Stimulated activated CD4-positive, alpha-beta T cell treated with anti-CD3 and anti-CD28 coated beads, Interleukin-1b, Interleukin-23, amount 100 ng/mL, for 48 hours (primary cell): ENCODE results near the gene TRIM38.
"Not testable (repeated sequence)": the region's sequence is repeated elsewhere in the genome, so short reads cannot be mapped to it uniquely, and the experiment has no call there.

Experiments used
- DNase-seq: peaks from one replicate; pipeline ENCODE4 v3.0.0-alpha.2; 2020

Gene TRIM38

DNA sequence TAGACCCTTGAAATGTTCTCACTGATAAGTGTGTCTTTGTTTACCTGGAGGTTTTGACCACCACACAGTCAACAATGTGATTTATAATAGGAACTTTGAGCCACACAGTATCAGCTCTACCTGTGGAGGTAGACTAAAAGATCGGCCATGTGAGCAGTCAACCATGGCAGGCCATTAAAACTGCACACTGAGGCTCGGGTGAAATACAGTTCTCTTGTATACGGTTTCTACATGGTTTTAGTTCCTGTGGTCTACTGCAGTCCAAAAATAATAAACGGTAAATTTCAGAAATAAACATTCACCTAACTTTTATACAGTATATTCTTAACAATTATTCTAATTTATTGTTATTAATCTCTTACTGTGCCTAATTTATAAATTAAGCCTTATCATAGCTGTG lies 47.2 kb downstream of the TRIM38 start:
- no peak for DNase-seq

DNA sequence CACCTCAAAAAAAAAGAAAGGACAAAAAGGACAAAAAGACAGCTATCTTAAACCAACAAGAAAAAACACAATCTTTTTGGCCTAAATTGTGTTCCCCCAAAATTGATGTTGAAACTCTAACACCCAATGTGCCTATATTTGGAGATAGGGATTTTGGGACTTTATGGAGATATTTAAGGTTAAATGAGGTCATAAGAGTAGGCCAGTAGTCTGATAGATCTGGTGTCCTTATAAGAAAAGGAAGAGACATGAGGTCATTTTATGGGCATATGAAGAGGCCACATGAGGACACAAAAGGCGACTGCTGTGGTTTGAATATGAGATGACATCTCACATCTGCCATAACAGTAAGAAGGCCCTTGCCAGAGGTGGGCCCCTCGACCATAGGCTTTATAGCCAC lies 49.5 kb downstream of the TRIM38 start:
- no peak for DNase-seq

DNA sequence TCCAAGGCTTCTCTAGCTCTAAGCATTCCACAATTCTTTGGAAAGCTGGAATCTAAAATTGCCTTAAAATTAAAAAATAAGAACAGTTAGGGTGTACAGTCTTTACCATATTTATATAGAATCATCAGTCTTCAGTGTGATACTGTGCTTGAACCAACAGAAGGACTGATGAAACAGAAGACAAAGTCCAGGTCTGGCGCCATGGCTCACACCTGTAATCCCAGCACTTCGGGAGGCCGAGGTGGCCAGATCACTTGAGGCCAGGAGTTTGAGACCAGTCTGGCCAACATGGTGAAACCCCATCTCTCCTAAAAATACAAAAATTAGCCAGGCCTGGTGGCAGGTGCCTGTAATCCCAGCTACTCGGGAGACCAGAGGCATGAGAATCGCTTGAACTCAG lies 51.8 kb downstream of the TRIM38 start:
- DNase-seq: not testable (repeated sequence)

DNA sequence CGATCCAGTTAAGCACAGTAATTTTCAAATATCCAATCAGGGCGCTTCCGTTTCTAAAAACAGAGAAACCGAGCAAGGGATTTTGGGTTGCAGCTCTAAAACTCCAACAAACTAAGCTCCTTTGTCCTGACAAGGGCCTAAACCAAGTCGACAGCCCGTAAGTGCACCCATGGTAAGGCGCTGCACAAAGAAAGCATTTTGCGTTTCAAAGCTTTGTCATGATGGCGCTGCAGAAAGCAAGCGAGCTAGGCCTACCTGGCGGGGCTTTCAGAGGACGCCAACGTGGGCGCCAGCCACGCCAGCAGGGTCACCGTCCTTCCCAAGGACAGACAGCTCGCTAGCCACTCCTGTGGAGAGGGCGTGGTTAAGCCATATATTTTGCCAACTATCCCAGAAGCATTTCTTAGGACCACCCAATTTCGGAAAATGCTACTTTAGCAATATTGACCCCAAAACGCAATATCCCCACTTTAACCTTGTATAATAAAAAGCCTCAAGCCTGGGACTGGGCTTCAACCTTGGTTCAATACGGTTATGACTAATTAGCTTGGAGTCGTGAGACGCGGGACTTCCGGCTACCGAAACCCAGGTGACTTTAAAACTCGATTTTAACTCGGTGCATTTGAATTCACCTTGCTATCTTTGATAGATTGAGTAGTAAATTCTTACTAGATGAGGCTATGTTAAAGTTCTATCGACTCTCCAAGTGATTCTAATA lies 53.8 kb downstream of the TRIM38 start:
- no peak for DNase-seq

DNA sequence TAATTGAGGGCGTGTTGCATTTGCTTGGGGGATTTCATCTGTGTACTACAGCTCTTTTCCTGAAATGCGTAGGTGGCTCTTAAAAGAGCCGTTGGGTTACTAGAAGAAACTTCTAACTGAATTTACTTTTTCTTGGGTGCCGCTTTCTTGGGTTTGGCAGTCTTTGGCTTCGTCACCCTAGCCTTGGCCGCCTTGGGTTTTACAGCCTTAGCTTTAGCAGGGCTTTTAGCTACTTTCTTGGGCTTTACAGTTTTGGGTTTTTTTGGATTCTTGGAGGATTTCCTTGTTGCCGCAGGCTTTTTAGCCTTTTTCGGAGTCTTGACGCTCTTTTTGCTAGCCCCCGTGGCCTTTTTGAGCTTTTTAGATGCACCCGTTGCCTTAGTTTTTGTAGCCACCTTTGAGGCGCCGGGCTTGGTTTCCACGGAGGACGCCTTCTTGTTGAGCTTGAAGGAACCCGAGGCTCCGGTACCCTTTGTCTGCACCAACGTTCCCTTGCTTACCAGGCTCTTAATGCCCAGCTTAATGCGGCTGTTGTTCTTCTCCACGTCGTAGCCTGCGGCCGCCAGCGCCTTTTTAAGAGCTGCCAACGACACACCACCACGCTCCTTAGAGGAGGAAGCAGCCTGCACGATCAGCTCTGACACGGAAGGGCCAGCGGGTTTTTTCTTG lies 54.5 kb downstream of the TRIM38 start:
- no peak for DNase-seq

DNA sequence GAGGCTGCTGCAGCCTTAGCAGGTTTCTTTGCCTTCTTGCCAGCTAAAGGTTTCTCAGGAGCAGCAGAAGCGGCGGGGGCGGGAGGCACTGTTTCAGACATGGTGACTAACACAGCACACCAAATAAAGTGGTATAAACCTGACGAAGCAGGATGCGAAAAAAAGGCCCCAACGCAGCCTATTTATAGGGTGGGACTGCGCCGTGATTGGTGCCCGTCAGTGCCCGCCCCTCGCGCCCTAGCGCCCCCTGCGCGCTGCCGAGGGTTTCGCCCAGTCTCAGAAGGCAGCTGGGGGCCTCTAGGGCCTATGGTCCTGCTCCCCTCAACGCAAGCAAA lies 55.0 kb downstream of the TRIM38 start:
- DNase-seq: peak; percentile 92

DNA sequence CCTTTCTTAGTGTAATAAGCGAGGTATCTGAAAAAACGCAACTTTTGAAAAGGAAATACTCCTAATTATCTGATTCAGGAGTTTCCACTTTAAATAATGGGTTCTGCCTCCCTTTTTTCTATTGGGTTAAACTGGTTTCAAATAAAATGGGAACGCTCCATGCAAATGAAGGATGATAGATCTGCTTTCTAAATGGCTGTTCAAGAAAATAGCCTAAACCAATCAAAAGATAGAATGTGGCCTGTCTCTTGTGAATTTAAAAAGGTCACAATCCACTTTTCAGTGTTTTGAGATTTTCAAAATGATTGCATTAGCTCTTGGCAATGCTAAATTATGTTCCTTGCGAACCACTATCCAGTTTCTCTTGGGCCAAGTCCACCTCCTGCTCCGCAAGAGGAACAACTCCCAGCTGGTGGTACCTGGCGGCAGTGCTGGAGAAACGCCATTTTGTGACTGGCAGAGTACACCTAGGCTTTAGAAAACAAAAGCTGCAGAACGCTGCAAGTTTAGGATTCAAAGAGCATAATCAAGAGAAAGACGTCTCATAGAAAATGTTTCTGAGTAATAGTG lies 56.7 kb downstream of the TRIM38 start:
- no peak for DNase-seq

DNA sequence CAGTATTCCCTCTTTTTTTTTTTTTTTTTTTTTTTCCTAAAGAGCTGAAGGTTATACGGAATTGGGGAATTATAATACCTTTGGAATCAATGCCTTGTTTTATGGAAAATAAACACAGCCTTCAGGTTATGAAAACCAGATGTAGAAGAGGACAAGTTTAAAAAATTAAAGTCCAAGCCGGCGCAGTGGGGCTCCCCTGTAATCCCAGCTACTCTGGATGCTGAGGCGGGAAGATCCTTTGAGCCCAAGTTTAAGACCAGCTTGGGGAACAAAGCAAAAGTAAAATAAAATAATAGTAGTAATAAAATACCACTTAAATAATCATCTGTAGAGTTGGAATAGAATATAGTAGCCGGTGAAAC lies 57.3 kb downstream of the TRIM38 start:
- no peak for DNase-seq

DNA sequence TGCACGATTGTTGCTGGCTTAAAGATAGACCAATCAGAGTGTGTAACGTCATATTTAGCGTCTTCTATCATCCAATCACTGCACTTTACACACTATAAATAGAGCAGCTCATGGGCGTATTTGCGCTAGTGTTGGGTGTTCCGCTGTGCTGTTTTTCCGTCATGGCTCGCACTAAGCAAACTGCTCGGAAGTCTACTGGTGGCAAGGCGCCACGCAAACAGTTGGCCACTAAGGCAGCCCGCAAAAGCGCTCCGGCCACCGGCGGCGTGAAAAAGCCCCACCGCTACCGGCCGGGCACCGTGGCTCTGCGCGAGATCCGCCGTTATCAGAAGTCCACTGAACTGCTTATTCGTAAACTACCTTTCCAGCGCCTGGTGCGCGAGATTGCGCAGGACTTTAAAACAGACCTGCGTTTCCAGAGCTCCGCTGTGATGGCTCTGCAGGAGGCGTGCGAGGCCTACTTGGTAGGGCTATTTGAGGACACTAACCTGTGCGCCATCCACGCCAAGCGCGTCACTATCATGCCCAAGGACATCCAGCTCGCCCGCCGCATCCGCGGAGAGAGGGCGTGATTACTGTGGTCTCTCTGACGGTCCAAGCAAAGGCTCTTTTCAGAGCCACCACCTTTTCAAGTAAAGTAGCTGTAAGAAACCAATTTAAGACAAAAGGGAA lies 57.9 kb downstream of the TRIM38 start:
- peak; percentile 78 for DNase-seq

DNA sequence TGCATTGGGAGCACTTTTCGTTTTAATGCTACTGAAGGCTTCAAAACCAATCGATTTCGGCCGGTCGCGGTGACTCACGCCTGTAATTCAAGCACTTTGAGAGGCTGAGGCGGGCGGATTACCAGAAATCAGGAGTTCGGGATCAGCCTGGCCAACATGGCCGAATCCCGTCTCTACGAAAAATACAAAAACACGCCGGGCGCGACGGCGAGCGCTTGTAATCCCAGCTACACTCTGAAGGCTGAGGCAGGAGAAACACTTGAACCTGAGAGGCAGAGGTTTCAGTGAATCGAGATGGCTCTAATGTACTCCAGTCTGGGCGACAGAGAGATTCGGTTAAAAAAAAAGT lies 58.4 kb downstream of the TRIM38 start:
- peak; percentile 78 for DNase-seq

DNA sequence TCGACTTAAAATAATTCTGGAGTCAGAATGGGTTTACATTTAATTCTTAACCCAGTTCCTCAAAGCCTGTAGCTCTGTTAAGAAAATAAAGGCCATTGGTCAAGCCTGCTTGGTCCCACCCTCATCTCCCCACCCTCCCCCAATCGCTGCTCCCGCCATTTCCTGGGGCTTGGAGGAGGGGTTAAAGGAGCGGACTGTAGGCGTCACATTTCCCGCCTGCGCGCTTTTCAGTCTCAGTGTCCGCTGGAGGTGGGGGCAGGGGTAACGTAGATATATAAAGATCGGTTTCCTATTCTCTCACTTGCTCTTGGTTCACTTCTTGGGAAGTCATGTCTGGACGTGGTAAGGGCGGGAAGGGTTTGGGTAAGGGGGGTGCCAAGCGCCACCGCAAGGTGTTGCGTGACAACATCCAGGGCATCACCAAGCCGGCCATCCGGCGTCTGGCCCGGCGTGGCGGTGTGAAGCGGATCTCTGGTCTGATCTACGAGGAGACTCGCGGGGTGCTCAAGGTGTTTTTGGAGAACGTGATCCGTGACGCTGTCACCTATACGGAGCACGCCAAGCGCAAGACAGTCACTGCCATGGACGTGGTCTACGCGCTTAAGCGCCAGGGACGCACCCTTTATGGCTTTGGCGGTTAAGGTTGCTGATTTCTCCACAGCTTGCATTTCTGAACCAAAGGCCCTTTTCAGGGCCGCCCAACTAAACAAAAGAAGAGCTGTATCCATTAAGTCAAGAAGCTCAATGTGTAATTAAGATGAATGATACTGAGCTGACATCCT lies 58.9 kb downstream of the TRIM38 start:
- DNase-seq: peak; percentile 95

DNA sequence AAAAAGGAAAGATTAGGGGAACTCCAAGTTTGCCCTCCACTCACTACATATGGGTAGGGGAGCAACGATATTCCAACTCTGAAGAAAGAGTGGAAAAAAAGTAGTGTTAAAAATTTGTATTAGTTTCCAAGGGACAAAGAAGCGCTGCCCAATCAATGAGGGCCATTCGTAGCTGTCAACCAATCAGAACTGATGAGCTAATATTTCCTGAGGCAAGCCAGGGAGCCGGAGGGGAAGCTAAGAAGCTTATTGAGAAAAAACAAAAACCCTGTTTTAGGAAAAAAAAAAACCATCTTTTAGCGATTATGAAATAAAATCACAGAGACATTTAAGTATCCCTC lies 59.5 kb downstream of the TRIM38 start:
- DNase-seq: peak; percentile 52

DNA sequence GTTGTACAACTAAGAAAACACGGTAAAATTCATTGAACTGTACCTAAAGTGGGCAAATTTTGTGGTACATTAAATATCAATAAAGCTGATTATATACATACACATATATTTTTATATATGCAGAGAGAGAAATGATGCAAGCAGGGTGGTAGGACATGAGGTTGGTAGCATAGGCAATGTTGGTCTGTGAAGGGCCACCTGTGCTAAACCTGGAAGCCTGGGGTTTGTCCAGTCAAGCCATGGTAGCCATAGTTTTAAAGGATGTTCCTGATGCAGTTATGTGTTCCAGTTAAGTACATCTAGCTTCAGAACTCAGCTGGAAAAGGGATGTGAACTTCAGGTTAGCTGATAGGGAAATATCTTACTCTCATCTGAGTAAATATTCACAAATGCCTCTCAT lies 60.1 kb downstream of the TRIM38 start:
- no peak for DNase-seq

DNA sequence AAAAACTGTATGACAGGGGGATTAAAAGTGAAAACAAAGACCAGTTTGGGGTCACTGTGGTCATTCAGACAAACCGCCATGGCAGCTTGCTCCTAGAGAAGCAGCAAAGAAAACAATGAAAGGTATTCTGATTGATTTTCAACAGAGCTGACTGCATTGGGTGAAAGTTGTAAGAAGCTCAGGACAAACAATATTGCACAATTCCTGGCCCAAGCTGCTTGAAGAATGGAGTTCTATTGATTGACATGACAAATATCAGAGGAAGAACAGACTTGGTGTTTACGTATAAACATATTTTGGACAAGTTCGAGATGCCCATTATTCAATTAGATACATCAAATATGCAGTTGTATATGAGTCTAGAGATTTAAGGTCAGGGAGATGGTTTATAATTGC lies 62.0 kb downstream of the TRIM38 start:
- DNase-seq: no peak

DNA sequence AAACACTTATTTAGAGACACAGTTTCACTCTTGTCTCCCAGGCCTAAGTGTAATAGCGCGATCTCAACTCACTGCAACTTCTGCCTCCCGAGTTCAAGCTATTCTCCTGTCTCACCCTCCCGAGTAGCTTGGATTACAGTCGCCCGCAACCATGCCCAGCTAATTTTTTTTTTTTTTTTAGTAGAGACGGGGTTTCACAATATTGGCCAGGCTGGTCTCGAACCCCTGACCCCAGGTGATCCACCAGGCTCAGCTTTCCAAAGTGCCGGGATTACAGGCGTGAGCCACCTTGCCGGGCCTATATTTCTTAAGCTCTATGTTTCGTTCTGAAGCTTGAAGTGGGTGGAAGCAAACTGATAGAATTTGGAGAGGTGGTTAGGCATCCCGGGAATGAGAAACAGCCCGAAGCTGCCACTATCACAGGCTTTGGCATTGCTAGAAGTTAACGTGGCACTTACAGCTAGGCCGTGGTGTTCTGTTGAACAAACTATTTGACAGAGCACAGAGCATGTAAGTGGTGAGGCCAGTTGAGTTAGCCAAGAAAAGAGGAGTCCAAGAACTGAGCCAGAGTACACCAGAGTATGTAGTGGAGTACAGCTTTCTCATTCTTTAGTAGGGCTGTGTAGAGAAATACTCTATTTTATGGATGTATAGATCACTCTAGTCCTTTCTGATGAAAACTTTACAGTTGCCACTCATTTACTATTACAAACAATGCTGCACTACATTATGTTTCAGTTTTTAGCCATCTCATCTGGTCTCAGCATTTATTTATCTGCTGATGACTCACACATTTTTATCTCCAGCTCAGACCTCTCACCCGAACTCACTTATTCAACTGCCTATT lies 62.7 kb downstream of the TRIM38 start:
- no peak for DNase-seq

DNA sequence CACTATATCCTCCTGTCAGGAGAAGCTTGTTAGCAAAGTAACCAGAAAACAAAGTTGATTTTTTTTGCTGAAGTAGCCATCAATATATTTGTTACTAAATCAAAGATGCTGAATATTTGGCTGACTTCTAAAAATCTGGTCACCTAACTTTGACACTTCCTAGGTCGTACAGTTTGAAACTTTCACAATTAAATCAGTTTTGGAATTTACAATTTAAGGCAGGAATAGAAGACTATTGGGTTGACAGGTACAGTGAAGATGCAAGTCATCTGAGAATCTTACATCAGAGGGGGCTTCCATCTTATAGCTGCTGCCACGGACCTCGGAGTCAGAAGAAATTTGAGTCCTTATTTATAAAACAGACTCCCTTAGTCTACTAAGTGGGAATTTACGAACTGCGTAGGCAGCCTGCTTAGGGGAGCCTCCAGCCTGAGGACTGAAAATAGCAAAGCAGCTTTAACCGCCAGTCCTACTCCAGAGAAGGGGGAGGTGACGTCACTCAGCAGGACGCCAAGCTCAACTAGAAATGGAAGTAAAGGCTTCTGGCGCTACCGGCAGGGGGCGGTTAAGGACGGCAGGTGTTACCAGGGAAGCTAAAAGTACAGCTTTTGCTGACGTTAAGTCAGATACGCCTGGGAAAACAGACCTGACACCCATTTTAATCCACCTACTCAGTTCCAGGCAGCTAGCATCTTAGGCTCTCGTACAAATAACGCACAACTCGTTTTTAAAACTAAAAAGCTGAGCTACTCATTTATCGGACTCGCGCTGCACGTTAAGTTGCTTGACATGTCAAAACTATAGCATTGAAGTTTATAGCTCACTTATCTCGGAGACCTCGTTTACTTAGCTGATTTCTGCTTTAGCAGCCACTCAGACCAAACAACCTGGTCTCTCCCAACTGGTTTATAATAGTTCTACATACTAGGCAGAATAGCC lies 63.6 kb downstream of the TRIM38 start:
- peak; percentile 95 for DNase-seq

DNA sequence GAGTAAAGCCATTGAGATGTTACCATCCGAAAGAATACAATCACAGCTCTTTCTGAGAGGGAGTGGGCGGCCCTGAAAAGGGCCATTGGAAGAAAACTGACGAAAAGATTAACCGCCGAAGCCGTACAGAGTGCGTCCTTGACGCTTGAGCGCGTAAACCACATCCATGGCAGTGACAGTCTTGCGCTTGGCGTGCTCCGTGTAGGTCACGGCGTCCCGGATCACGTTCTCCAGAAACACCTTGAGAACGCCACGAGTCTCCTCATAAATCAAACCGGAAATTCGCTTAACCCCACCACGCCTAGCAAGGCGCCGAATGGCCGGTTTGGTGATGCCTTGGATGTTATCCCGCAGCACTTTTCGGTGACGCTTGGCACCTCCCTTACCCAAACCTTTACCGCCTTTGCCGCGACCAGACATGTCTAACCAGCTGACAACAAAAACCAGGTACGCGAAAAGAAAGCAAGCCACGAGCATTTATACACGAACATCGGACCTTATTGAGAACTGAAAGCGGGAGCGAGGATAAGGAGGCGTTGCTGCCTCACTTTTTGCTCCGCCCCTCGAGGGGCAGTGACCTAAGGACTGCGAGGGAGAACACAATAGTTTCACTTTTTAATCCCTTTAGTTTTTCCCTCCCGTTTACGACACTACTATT lies 64.4 kb downstream of the TRIM38 start:
- DNase-seq: peak; percentile 95

DNA sequence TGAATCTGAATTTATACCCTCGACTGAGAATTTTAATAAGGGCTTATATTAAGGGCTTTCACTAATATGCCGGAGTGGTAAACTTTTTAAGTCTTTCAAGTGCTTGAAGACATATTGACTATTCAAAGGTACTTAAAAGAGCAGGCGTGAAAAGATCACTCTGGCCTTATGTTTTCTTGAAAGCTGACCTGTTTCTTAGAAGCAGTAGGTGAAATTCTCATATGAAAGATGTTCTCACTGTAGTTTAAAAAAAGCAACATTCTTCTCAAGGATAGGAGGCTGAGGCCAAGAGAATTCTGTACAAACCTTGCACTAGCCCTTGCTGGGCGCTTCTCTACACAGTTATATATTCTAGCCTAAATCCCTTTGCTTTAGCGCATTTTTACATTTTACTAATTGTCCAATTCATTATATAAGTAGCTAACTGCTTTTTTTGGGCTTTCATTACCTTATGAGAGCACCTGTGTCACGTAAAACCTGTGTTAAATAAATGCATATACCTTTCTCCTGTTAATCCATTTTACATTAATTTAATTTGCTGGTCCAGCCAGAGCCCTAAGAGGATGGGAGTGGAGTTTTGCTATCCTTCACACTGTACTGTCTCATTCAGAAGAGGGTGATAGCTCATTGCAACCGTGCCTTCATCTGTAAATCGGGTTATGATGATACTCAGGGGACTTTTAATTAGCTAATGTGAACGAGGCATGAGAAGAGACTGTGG lies 65.0 kb downstream of the TRIM38 start:
- no peak for DNase-seq

DNA sequence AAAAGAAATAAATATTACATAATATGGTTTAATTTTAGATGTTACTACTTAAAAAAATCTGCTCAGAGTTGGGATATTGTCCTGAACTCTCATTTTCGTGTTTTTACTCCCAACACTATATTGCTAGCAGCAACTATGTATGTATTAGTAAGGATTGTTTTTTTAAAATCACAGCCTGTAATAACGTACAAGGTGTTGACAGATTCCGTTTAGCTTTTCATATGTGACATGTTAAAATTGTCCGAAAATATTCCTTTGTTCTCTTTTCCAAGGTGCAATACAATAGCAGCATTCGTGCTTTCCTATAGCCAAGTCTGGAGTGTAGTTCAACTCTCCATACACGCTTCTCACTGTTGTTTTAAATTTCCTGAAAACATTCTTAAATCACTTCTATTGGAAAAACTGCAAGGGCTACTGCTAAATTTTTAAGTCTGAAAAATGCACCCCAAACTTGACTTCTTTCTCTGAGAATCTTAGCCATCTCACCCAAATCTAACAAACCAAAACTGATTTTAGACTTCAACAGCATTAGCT lies 65.7 kb downstream of the TRIM38 start:
- no peak for DNase-seq
